GM12878 (cell line): ENCODE results near the gene PNLIPRP2. TPM values are rescaled to one million over a fixed set of nuclear protein-coding genes. Genes with fewer than 3 reads are reported as not detected.

Experiments
- ATAC-seq: fragments of 200-7000 bp; cut with Tn5 transposase; 3 replicates; pipeline ENCODE4 v1.9.1; 2020; ENCODE audit warnings: mild to moderate bottlenecking, moderate library complexity
- BruUV-seq: library from RNA; stranded (reverse); fragments of 400-500 nt; replicated peaks from 2 replicates; lab custom pipeline; 2021; lab: Mats Ljungman, UMichigan
- CTCF ChIA-PET: fragments of 300-600 bp; sonication (Branson Sonifier 250); formaldehyde crosslinking; extraction: SDS; loops from one replicate; lab custom pipeline; 2021; ENCODE audit warnings: inconsistent platforms; lab: Yijun Ruan, JAX
- POLR2A ChIA-PET: fragments of 350-600 bp; formaldehyde crosslinking; extraction: SDS; loops from one replicate; lab custom pipeline; 2021; ENCODE audit warnings: inconsistent platforms; lab: Charles Lee
- RAD21 ChIA-PET: fragments of 300-600 bp; sonication (Branson Sonifier 250); formaldehyde crosslinking; loops from one replicate; lab custom pipeline; 2023; ENCODE audit warnings: antibody characterized with exemption; ENCODE audit not compliant: unreplicated experiment; lab: Charles Lee
- SMC1A ChIA-PET: fragments of 300-600 bp; sonication (Branson Sonifier 250); formaldehyde crosslinking; loops from one replicate; lab custom pipeline; 2023; ENCODE audit not compliant: unreplicated experiment, uncharacterized antibody; lab: Charles Lee
- DNase-seq: peaks from one replicate; pipeline ENCODE4 v3.0.0-alpha.2; 2011; ENCODE audit warnings: low read depth, low spot score
- FAIRE-seq: peaks from 3 replicates; lab custom pipeline; 2011; peaks lifted over from hg19 to GRCh38; lab: Jason Lieb, UNC
- H2AFZ ChIP-seq: 2 replicates; pipeline ENCODE4 v1.6.0; 2011; ENCODE audit warnings: low read depth, low read length, control low read depth; ENCODE audit not compliant: control insufficient read depth
- H3K27ac ChIP-seq: 2 replicates; pipeline ENCODE4 v1.5.1; 2011; ENCODE audit warnings: control low read depth; ENCODE audit not compliant: control insufficient read depth, insufficient read depth
- H3K27me3 ChIP-seq, 2 experiments: replicated peaks in 1 of 2; 2 replicates each; pipeline versions ENCODE4 v1.6.0 to v1.6.1; 2011; ENCODE audit warnings: low read length in 1 of 2; ENCODE audit not compliant: control insufficient read depth in 2 of 2, insufficient read depth in 2 of 2
- H3K36me3 ChIP-seq, 2 experiments: 2 replicates each; pipeline ENCODE4 v1.5.1; 2011; ENCODE audit warnings: low read length in 1 of 2; ENCODE audit not compliant: control insufficient read depth in 2 of 2, insufficient read depth in 2 of 2
- H3K4me1 ChIP-seq: 2 replicates; pipeline ENCODE4 v1.6.1; 2011; ENCODE audit warnings: mild to moderate bottlenecking, low read length, moderate library complexity, mixed read lengths; ENCODE audit not compliant: control insufficient read depth, insufficient read depth
- H3K4me2 ChIP-seq: 2 replicates; pipeline ENCODE4 v1.6.0; 2011; ENCODE audit warnings: control low read depth; ENCODE audit not compliant: control insufficient read depth, insufficient read depth
- H3K4me3 ChIP-seq: fragments of 200-600 bp; sonication (generic); 2 replicates; pipeline ENCODE4 v1.5.1; 2016
- H3K79me2 ChIP-seq: 2 replicates; pipeline ENCODE4 v1.6.0; 2011; ENCODE audit warnings: low read length; ENCODE audit not compliant: control insufficient read depth, insufficient read depth
- H3K9ac ChIP-seq: 2 replicates; pipeline ENCODE4 v1.8.0; 2011; ENCODE audit warnings: low read length, control low read depth, mixed read lengths; ENCODE audit not compliant: control insufficient read depth, insufficient read depth
- H3K9me3 ChIP-seq: replicated peaks from 3 replicates; pipeline ENCODE4 v1.5.1; 2011; ENCODE audit warnings: mild to moderate bottlenecking, low read length; ENCODE audit not compliant: control insufficient read depth, insufficient read depth
- H4K20me1 ChIP-seq: 2 replicates; pipeline ENCODE4 v1.6.0; 2011; ENCODE audit not compliant: control insufficient read depth, insufficient read depth
- BRCA1 ChIP-seq: IDR thresholded peaks from 2 replicates; pipeline ENCODE4 v1.6.1; 2011; ENCODE audit warnings: low read depth, low read length, improper control_type of control experiment
- CBFB ChIP-seq: IDR thresholded peaks from 2 replicates; pipeline ENCODE4 v1.6.1; 2016; ENCODE audit warnings: antibody characterized with exemption, low read depth
- CREM ChIP-seq: IDR thresholded peaks from 2 replicates; pipeline ENCODE4 v1.6.1; 2014; ENCODE audit warnings: antibody characterized with exemption, low read depth
- ELK1 ChIP-seq: IDR thresholded peaks from 2 replicates; pipeline ENCODE4 v1.6.1; 2012; ENCODE audit warnings: low read depth, low read length, improper control_type of control experiment
- GATAD2B ChIP-seq: fragments of 450-650 bp; conservative IDR thresholded peaks from 2 replicates; pipeline ENCODE4 v1.6.1; 2017; ENCODE audit warnings: low read depth, mild to moderate bottlenecking, moderate library complexity
- HDAC2 ChIP-seq: fragments of 200-600 bp; sonication (generic); IDR thresholded peaks from 2 replicates; pipeline ENCODE4 v1.6.1; 2017
- KLF5 ChIP-seq: fragments of 450-650 bp; IDR thresholded peaks from 2 replicates; pipeline ENCODE4 v1.6.1; 2014; ENCODE audit warnings: mild to moderate bottlenecking; ENCODE audit not compliant: partially characterized antibody
- MYB ChIP-seq: fragments of 150-350 bp; IDR thresholded peaks from 2 replicates; pipeline ENCODE4 v1.6.1; 2014; ENCODE audit warnings: mild to moderate bottlenecking, low read depth, low read length, borderline replicate concordance
- NFIC ChIP-seq: IDR thresholded peaks from 2 replicates; pipeline ENCODE4 v1.6.1; 2012; ENCODE audit warnings: low read depth, mild to moderate bottlenecking, inconsistent platforms, low read length, moderate library complexity
- NR2C2 ChIP-seq: IDR thresholded peaks from 2 replicates; pipeline ENCODE4 v1.6.1; 2011; ENCODE audit warnings: borderline replicate concordance, low read depth; ENCODE audit not compliant: control insufficient read depth, insufficient read length
- PKNOX1 ChIP-seq: fragments of 450-650 bp; IDR thresholded peaks from 2 replicates; pipeline ENCODE4 v1.6.1; 2016; ENCODE audit warnings: mild to moderate bottlenecking
- RFX5 ChIP-seq: IDR thresholded peaks from 2 replicates; pipeline ENCODE4 v1.6.1; 2011; ENCODE audit warnings: low read depth, low read length, improper control_type of control experiment
- SP1 ChIP-seq: IDR thresholded peaks from one replicate; pipeline ENCODE4 v1.6.1; 2011; ENCODE audit warnings: low read depth, low read length
- STAT3 ChIP-seq: IDR thresholded peaks from 2 replicates; pipeline ENCODE4 v1.6.1; 2011; ENCODE audit warnings: low read depth, low read length, improper control_type of control experiment
- ZNF384 ChIP-seq: IDR thresholded peaks from 2 replicates; pipeline ENCODE4 v1.6.1; 2012; ENCODE audit warnings: low read depth, mild to moderate bottlenecking, low read length, improper control_type of control experiment, borderline replicate concordance
- ZNF592 ChIP-seq: fragments of 450-650 bp; IDR thresholded peaks from 2 replicates; pipeline ENCODE4 v1.6.1; 2017; ENCODE audit warnings: mild to moderate bottlenecking, moderate library complexity
- ZSCAN29 ChIP-seq: fragments of 450-650 bp; IDR thresholded peaks from 2 replicates; pipeline ENCODE4 v1.6.1; 2017; ENCODE audit warnings: mild to moderate bottlenecking, moderate library complexity
- WGBS: methylation state at CpG from one replicate; pipeline ENCODE4 v1.1.6; 2016; ENCODE audit warnings: low lambda C conversion rate; ENCODE audit not compliant: insufficient replicate concordance, insufficient coverage; ENCODE audit errors: missing lambda C conversion rate; 5-methylcytosine and 5-hydroxymethylcytosine counted together
- in situ Hi-C: fragments of 300-500 bp; cut with MboI; formaldehyde crosslinking; loops from 9 replicates; pipeline ENCODE4 v1.14.3; 2018; ENCODE audit warnings: mixed read lengths
- intact Hi-C: fragments of 100-400 bp; cut with micrococcal nuclease; formaldehyde crosslinking; loops from one replicate; pipeline ENCODE4 v1.14.2; 2022; ENCODE audit not compliant: unreplicated experiment
- polyA plus RNA-seq, 11 experiments: library from polyadenylated mRNA; depleted of rRNA in 4 of 11; unstranded in 6 of 11; stranded (reverse) in 5 of 11; fragments of >200 nt; fragmentation: Nextera tagmentation in 4 of 11; fragmentation: Illumina TruSeq in 1 of 11; extraction: Ambion mirVana in 4 of 11; extraction: Trizol in 1 of 11; gene quantifications; 1 replicate in 1 of 11; 2 replicates in 10 of 11; pipeline versions ENCODE4 v1.2.1 to v1.2.3, GENCODE V29; 2011 to 2016; ENCODE audit warnings: inconsistent platforms in 2 of 11, missing spikeins in 2 of 11, low read depth in 1 of 11
- total RNA-seq, 4 experiments: library from RNA; depleted of rRNA in 3 of 4; stranded (reverse); fragments of >200 nt in 3 of 4; fragmentation: Illumina TruSeq in 1 of 4; extraction: Trizol in 1 of 4; gene quantifications; 2 replicates each; pipeline versions ENCODE4 v1.2.1 to v1.2.3, GENCODE V29; 2013 to 2021

PNLIPRP2 gene
- total and polyA plus RNA-seq, 10 of the 15 experiments (the other 5 are each of a cell fraction or from before 2014, with no cell fraction given), result 0.33 TPM; not detected in 9

GRCh38 chr10:116676118-116676517 is 55.4 kb downstream of the PNLIPRP2 start (continued):
- TF ChIP-seq NFIC, result no peak
- no peak for TF ChIP-seq CBFB
- TF ChIP-seq ZNF384, result no peak
- no peak for TF ChIP-seq PKNOX1
- no peak for TF ChIP-seq CREM
- no peak for TF ChIP-seq ELK1
- TF ChIP-seq ZSCAN29, result no peak

- Histone ChIP-seq H2AFZ (no peak overlapping the region), H4K20me1 (no peaks in the 10 kb centered on the region), H3K27me3 (no peaks in the 10 kb centered on the region; a peak in 1 of 4 replicates), H3K4me1 (no peaks in the 10 kb centered on the region), H3K36me3 (no peaks in the 10 kb centered on the region), H3K27ac (no peak overlapping the region), H3K9ac (no peak overlapping the region), H3K4me3 (no peak overlapping the region), H3K4me2 (no peak overlapping the region), H3K79me2 (no peaks in the 10 kb centered on the region), H3K9me3 (no peaks in the 10 kb centered on the region)
- FAIRE-seq (no peak), ATAC-seq (no peak), DNase-seq (no peak)
- ChIA-PET RAD21 (no interaction called here), POLR2A (no interaction called here), CTCF (no interaction called here), SMC1A (no interaction called here)
- in situ Hi-C loops (no loop called here), intact Hi-C loops (no loop called here)
- BruUV-seq, result no TSS peak
- 13% methylated on average over 8 of the region's 8 CpGs for WGBS
- no peak for TF ChIP-seq MYB
- no peak for TF ChIP-seq STAT3
- TF ChIP-seq RFX5, result no peak
- TF ChIP-seq ZNF592, result no peak
- TF ChIP-seq KLF5, result no peak
- TF ChIP-seq NR2C2, result no peak
- TF ChIP-seq BRCA1, result no peak
- no peak for TF ChIP-seq HDAC2
- TF ChIP-seq SP1, result no peak
- TF ChIP-seq GATAD2B, result no peak
Measured at GRCh38 chr10:116676633-116677032, 55.9 kb downstream of the PNLIPRP2 start.
